Measurements from ENCODE around the gene MYL5.

- TF ChIP-seq CTCF (IDR thresholded peaks at IDR 0.05; ENCODE audit: insufficient read depth, low read length) = no peak
- no peak for TF ChIP-seq GABPA (IDR thresholded peaks at IDR 0.05; ENCODE audit: low read depth)
- TF ChIP-seq POLR2AphosphoS5 (IDR thresholded peaks at IDR 0.05; ENCODE audit: low read depth) = no peak
These were observed 25.6 kb upstream of the MYL5 start for GRCh38 chr4:648579-649292.

Data from HL-60 (cell line).